SU-DHL-6 (cell line): ENCODE results near the gene PACC1.

Experiments used
- H2AFZ ChIP-seq: fragments of 200-600 bp; sonication (generic); 2 replicates; pipeline ENCODE4 v1.6.1; 2014; ENCODE audit warnings: low read depth, mild to moderate bottlenecking, moderate library complexity, mixed read lengths, antibody characterized with exemption, low read length; ENCODE audit not compliant: severe bottlenecking
- H3F3A ChIP-seq: fragments of 200-600 bp; shearing (Covaris generic); 2 replicates; pipeline ENCODE4 v1.6.0; 2016; ENCODE audit warnings: antibody characterized with exemption, mild to moderate bottlenecking; ENCODE audit not compliant: insufficient read depth
- H3K27ac ChIP-seq: fragments of 200-600 bp; sonication (generic); 2 replicates; pipeline ENCODE4 v1.5.1; 2016; ENCODE audit warnings: low read depth, mild to moderate bottlenecking, low read length, moderate library complexity, mixed read lengths
- H3K27me3 ChIP-seq: fragments of 200-600 bp; sonication (generic), shearing (Covaris generic); 2 replicates; pipeline ENCODE4 v1.6.0; 2014; ENCODE audit warnings: mild to moderate bottlenecking, low read length
- H3K36me3 ChIP-seq: fragments of 200-600 bp; sonication (generic); 2 replicates; pipeline ENCODE4 v1.6.1; 2014; ENCODE audit warnings: mild to moderate bottlenecking, low read length, mixed read lengths
- H3K4me2 ChIP-seq: fragments of 300-600, 200-600 bp; shearing (Covaris generic), sonication (generic); 2 replicates; pipeline ENCODE4 v1.6.0; 2014; ENCODE audit warnings: low read length, low read depth, mild to moderate bottlenecking; ENCODE audit not compliant: poor library complexity, severe bottlenecking
- H3K4me3 ChIP-seq: fragments of 200-600 bp; sonication (generic); 2 replicates; pipeline ENCODE4 v1.5.1; 2014; ENCODE audit warnings: antibody characterized with exemption, low read length, mild to moderate bottlenecking, mixed read lengths; ENCODE audit not compliant: insufficient read depth, poor library complexity, severe bottlenecking
- H3K79me2 ChIP-seq: fragments of 200-600 bp; sonication (generic); 2 replicates; pipeline ENCODE4 v1.6.1; 2014; ENCODE audit warnings: mild to moderate bottlenecking, low read length, moderate library complexity; ENCODE audit not compliant: insufficient read depth
- H3K9ac ChIP-seq: fragments of 200-600 bp; sonication (generic); 2 replicates; pipeline ENCODE4 v1.7.0; 2014; ENCODE audit warnings: mild to moderate bottlenecking, low read length
- H3K9me2 ChIP-seq: fragments of 200-600 bp; sonication (generic); replicated peaks from 2 replicates; pipeline ENCODE4 v1.6.1; 2014; ENCODE audit warnings: low read length; ENCODE audit not compliant: insufficient read depth
- H3K9me3 ChIP-seq: fragments of 200-600 bp; sonication (generic); 2 replicates; pipeline ENCODE4 v1.6.1; 2014; ENCODE audit warnings: low read length, mixed read lengths; ENCODE audit not compliant: insufficient read depth
- H4K20me1 ChIP-seq: fragments of 200-600 bp; sonication (generic); 2 replicates; pipeline ENCODE4 v1.6.1; 2014; ENCODE audit warnings: low read depth, mild to moderate bottlenecking, antibody characterized with exemption, low read length, moderate library complexity, mixed read lengths
- CTCF ChIP-seq: fragments of 200-600 bp; sonication (generic); IDR thresholded peaks from one replicate; pipeline ENCODE4 v1.5.1; 2017; ENCODE audit warnings: antibody characterized with exemption, mild to moderate bottlenecking, low read length, moderate library complexity; ENCODE audit not compliant: insufficient read depth, poor library complexity, severe bottlenecking
- EZH2phosphoT487 ChIP-seq: fragments of 200-600 bp; sonication (generic), shearing (Covaris generic); conservative IDR thresholded peaks from 2 replicates; pipeline ENCODE4 v1.6.1; 2018; ENCODE audit warnings: mild to moderate bottlenecking, antibody characterized with exemption, low read length, moderate library complexity, mixed read lengths

Gene PACC1

GRCh38 chr1:212377644-212378043, 37.0 kb downstream of the PACC1 start:
- no peak overlapping the region for H3K9ac ChIP-seq
- no peak overlapping the region for H3K4me2 ChIP-seq
- no peaks in the 10 kb centered on the region for H3F3A ChIP-seq
- no peaks in the 10 kb centered on the region for H3K9me2 ChIP-seq
- H2AFZ ChIP-seq, result no peak overlapping the region
- no peaks in the 10 kb centered on the region for H4K20me1 ChIP-seq
- TF ChIP-seq EZH2phosphoT487, result no peak
- TF ChIP-seq CTCF, result no peak
- no peaks in the 10 kb centered on the region for H3K27me3 ChIP-seq
- peaks cover 22% of the 10 kb centered on the region; the same call in 1 of the 2 replicates for H3K36me3 ChIP-seq
- H3K79me2 ChIP-seq, result 0 out of 2 replicates have a peak, but pooled peaks cover 4% of the 10 kb centered on the region
- H3K27ac ChIP-seq, result no peak overlapping the region
- no peak overlapping the region for H3K4me3 ChIP-seq
- H3K9me3 ChIP-seq, result peaks cover 6% of the 10 kb centered on the region; the same call in 1 of the 2 replicates

- Histone ChIP-seq H3K27ac (no peak overlapping the region), H3F3A (no peaks in the 10 kb centered on the region), H2AFZ (no peak overlapping the region), H3K4me2 (no peak overlapping the region), H3K36me3 (peaks cover 23% of the 10 kb centered on the region; the same call in 1 of the 2 replicates), H3K9me2 (no peaks in the 10 kb centered on the region), H3K79me2 (0 out of 2 replicates have a peak, but pooled peaks cover 4% of the 10 kb centered on the region), H3K9me3 (peaks cover 6% of the 10 kb centered on the region; the same call in 1 of the 2 replicates), H3K27me3 (no peaks in the 10 kb centered on the region), H4K20me1 (no peaks in the 10 kb centered on the region), H3K4me3 (no peak overlapping the region), H3K9ac (no peak overlapping the region)
- TF ChIP-seq CTCF, result no peak
- no peak for TF ChIP-seq EZH2phosphoT487
Observed at GRCh38 chr1:212375986-212376385, 38.7 kb downstream of the PACC1 start.

GRCh38 chr1:212368073-212368484, 46.6 kb downstream of the PACC1 start:
- Histone ChIP-seq H3K9me3 (peaks cover 4% of the 10 kb centered on the region; the same call in 1 of the 2 replicates), H3K36me3 (peaks cover 9% of the 10 kb centered on the region; the same call in 1 of the 2 replicates), H3K9ac (no peak overlapping the region), H3K4me3 (no peak overlapping the region), H2AFZ (no peak overlapping the region), H3K27me3 (no peaks in the 10 kb centered on the region), H3K9me2 (no peaks in the 10 kb centered on the region), H3F3A (no peaks in the 10 kb centered on the region), H3K27ac (no peak overlapping the region), H3K79me2 (0 out of 2 replicates have a peak, but pooled peaks cover 3% of the 10 kb centered on the region), H4K20me1 (no peaks in the 10 kb centered on the region), H3K4me2 (no peak overlapping the region)
- peak; percentile 90 for TF ChIP-seq CTCF
- no peak for TF ChIP-seq EZH2phosphoT487
